Activated CD4-positive, alpha-beta T cell treated with anti-CD3 and anti-CD28 coated beads, Interleukin-2, amount 50 U/mL, for 1 hour (primary cell): ENCODE data around the gene CSK.

Experiments
- DNase-seq: peaks from one replicate; pipeline ENCODE4 v3.0.0-alpha.2; 2020

The CSK gene

DNA sequence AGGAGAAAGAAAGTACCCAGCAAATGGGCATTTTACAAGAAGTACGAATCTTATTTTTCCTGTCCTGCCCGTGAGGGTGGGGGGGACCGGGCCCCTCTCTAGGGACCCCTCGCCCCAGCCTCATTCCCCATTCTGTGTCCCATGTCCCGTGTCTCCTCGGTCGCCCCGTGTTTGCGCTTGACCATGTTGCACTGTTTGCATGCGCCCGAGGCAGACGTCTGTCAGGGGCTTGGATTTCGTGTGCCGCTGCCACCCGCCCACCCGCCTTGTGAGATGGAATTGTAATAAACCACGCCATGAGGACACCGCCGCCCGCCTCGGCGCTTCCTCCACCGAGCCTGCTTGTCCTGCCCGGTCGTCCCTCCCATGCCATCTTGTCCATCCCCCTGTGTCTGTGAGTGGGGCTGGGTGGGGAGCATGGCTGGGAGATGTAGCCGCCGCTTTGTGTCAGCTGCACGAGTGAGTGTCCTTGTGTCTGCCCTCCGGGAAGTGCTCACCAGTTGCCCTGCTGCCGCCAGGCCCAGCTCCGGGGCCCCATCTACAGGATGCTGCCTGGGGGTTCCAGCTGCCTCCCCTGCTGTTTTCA lies 21.1 kb downstream of the CSK start:
- no peak for DNase-seq

DNA sequence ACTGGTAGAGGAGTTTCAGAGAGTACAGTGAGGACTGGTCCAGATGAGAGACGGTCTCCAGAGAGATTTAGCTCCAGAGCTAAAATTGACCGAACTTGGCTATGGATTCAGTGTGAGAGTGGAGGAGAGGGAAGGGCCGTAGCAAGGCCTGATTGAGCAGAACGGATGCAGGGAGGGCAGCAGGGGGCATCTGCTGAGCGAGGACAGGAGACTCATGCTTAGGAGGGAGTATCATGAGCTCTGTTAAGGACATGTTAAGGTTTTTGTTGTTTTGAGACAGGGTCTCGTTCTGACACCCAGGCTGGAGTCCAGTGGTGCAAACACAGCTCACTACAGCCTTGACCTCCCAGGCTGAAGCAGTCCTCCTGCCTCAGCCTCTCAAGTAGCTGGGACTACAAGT lies 23.1 kb downstream of the CSK start:
- no peak for DNase-seq

DNA sequence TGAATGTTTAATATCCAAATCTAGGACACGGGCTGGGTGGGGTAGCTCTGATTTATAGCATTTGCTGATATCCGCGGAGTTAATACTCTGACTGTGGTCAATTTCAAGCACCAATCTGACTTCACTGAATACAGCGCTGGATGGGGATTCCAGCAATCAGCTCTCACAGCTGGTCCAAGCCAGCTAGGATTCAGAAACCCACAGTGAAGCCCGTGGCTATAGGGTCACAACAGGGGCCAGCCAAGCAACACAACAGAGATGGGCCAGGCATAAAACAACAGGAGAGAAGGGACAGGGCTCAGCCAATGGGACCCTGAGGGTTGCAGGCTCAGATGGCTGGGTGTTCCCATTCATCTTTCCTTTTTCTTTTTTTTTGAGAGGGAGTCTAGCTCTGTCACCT lies 25.4 kb downstream of the CSK start:
- no peak for DNase-seq

DNA sequence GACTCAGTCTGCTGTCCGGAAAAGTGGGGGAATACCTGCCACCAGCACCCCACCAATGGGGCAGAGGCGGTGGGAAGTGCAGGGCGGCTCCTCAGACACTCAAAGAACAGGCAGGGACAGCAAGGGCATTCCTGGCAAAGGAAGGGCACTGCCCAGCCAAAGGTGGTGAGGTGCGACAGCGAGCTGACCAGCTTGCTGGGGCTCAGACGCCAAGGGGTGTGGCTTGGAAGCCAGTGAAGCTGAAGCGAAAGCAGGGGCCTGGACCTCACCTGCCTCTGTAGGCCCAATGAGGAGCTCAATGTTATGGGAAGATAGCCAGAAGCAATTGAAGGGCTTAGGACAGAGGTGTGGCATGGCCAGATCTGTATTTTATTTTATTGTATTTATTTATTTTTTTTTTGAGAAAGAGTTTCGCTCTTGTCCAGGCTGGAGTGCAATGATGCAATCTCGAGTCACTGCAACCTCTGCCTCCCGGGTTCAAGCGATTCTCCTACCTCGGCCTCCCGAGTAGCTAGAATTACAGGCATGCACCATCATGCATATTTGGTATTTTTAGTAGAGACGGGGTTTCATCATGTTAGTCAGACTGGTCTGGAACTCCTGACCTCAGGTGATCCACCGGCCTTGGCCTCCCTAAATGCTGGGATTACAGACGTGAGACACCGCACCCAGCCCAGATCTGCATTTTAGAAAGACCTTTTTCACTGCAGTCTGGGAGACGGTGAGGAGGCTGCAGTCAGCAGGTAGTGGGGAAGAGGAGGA lies 26.4 kb downstream of the CSK start:
- no peak for DNase-seq

DNA sequence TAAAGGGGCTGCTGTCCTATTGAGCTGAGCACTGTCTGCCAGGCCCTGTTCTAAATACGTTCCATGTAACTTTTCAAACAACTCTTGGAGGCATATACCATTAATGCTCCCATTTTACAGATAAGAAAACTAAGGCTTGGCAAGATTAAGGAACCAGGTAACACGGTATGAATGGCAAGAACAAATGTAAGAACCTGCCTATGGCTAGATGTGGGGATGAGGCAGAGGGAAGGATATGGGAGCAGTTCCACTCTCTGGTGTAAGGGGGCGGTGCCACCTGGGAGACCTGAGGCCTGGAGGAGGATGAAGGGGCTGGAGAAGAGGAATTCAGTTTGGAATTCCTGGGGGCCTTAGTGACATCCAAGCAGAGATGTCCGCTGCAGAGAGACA lies 27.0 kb downstream of the CSK start:
- DNase-seq: no peak

DNA sequence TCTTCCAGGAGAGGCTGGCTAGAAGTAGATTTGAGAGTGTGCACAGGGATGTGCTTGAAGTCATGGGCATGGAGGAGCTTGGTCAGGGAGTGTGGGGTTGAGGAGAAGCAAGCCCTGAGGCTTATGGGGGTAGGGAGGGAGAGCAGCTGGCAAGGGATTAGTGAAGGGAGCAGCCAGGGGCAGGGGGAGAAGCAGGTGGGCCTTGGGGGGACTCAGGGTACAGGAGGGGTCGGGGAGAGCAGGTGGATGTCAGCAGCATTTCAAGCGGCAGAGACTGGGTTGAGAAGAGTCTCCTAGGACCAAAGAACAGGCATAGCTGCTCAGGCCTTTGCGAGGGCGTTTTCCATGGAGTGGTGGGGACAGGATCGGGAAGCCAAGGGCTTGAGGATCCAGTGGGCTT lies 27.4 kb downstream of the CSK start:
- no peak for DNase-seq

DNA sequence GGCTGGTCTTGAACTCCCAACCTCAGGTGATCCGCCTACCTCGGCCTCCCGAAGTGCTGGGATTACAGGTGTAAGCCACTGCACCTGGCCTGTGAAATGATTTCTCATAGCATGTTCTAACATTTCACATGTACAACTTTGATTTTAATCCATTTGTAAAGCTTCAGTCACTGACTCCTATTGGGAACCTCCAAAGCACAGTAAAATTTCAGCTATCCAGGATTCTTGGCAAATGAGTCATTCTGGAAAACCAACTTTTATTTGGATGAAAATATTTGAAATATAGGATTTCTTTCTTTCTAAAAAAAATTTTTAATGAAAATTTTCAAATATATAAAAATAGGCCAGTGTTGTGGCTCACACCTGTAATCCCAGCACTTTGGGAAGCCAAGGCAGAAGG lies 28.1 kb downstream of the CSK start:
- DNase-seq: no peak

DNA sequence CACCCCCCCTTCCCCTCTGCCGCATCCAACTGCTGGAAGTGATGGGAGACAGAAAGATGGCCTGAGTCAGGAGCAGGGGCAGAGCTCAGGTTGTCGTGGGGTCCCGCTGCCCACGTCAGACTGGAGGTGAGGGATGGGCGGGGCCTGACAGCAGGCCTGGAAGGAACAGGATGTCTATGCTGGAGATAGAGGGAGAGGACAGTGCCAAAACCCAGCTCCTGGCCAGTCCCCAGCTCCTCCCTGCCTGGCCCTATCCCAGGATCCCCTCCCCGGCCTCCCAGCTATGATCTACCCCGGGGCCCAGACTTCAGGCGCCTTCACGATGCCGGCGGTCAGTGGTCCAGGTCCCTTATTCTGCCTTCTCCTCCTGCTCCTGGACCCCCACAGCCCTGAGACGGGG lies 30.7 kb downstream of the CSK start, which contains the start of gene LMAN1L:
LMAN1L (plus strand) TSS at position 303 of the 400 bp plus-strand sequence; CDS start at position 323, 20 bp downstream.
- DNase-seq: no peak

DNA sequence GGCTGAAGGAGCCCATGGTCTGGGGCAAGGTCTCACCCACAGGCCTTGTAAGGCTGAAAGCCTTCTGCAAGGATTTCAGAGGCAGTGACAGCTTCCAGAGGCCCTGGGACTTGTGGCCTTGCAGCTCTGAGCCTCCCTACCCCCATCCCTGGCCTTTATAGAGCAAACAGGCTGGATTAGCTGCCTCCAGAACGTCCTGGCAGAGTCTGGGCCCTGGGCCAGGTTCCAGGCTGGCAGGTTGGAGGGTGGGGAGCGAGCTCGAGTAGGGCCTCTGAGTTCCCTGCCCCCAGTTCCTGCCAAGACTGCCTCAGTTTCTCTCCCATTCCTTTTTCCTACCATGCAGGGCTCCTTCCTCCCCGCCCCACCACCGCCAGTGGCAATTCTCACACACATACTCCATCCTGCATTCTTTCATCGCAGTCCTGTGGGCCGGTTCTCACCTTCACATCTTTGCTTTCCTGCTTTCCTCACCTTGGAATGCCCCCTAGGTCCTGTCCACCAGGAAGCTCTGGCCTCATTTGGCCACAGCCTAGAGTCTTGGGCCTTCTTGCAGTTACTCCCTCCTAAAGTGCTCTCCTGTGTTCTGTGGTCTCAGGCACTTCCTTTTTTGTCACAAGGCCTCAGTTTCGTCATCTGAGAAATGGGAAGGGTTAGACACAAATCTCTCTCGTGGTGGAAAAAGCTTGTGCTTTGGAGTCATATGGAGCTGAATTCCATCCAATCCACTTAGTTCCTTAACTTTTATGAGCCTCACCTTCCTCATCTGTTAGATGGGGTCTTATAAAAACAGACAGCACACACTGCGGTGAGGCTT lies 33.4 kb downstream of the CSK start:
- DNase-seq: no peak

DNA sequence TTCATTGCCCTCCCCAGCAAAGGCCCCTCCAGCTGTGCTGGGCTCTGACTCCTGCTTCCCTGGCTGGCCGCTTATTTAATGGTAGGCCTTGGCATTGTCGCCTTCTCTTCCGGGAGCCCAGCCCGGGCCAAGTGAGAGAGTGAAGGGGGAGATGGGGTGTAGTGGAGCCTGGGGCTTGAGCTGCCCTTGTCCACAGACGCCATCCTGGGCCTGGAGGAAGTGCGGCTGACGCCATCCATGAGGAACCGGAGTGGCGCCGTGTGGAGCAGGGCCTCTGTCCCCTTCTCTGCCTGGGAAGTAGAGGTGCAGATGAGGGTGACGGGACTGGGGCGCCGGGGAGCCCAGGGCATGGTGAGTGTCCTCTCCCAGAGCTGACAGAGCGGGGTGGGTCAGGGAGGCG lies 34.1 kb downstream of the CSK start:
- DNase-seq: no peak

DNA sequence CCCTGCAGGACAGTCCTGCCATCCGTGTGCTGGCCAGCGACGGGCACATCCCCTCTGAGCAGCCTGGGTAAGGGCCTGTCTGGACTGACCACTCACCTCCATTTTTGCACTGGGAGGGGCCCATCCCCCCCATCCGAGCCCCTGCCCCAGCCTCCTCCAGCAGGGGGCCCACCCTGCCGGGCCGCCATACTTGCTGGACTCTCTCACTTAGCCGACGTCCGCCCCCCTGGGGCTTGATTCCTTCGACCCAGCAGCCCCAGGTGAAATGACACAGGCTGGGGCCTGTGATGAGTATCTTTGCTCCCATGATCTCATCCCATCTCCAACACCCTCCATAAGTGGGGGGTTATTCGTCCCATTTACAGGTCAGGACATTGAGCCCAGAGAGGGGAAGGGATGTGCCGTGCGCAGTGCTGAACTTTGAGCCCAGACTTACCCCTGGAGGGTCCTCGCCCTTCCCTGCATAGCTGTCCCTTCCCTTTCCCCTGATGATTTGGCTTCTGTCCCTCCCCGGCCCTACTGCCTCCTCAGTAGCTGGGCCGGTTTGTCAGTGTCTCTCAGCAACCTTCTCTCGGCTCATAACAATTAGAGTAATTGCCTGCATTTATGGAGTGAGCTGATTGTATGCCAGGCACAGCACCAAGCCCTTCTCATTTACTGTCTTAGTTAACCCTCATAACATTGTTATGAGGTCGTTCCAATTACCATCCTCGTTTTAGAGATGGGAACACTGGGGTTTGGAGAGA lies 34.9 kb downstream of the CSK start:
- no peak for DNase-seq

DNA sequence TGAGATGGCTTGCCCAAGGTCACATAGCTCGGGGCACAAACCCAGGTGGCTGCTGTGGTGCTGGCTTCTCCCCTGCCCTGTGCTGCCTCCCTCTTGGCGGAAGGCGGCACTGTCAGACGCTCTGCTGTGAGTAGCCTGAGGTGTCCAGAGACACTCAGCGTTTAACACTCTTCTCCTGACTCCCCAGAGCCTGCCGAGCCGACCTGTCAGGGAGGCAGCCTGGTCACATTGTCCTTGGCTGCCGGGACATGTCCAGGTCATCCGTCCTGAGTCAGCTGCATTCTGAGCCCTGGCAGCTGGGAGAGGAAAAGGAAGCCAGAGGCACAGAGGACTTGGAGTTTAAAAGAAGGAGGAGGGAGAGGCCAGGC lies 35.5 kb downstream of the CSK start:
- DNase-seq: no peak

DNA sequence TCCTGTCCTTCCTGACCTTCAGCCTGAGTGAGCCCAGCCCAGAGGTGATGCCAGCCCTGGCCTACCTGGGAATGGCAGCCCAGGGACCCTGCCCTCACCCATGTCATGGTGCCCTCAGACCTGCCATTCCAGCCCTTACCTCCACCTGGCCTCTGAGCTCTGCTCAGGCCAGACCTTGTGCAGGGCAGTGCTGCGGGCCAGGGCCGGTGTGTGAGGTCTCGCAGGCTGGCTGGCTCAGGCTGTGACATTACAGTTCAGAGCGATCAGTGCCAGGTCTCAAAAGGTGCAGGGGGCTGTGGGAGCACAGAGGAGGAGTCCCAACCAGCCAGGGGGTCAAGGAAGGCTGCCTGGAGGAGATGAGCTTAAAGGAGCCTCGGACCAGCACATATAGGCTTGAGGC lies 38.2 kb downstream of the CSK start:
- DNase-seq: no peak

DNA sequence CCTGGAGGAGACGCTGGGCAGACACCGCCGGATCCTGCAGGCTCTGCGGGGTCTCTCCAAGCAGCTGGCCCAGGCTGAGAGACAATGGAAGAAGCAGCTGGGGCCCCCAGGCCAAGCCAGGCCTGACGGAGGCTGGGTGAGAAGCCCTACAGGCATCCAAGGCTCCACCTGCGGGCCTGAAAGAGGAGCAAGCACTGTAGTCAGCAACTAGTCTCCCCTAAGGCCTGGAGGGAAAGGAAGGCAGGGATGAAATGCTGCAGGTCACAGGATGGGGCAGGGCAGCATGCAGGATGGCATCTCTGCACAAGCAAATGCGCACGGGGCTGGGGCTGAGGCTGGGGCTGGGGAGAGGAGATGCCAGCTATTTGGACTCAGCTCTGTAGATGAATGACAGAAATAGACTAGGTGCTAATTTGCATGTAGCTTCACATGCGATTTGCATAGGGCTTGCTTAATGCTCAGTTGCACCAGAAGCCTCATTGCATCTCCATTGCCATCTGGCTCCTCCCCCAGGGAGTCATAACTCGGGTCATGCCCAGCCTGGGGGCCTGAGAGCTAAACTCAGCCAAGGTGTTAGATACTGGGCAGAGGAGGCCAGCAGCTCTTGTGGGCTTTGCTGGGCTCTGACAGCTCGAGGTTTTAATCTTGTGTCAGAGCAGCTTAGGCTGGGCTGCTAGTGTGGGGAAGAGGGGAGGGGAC lies 39.4 kb downstream of the CSK start:
- DNase-seq: no peak

DNA sequence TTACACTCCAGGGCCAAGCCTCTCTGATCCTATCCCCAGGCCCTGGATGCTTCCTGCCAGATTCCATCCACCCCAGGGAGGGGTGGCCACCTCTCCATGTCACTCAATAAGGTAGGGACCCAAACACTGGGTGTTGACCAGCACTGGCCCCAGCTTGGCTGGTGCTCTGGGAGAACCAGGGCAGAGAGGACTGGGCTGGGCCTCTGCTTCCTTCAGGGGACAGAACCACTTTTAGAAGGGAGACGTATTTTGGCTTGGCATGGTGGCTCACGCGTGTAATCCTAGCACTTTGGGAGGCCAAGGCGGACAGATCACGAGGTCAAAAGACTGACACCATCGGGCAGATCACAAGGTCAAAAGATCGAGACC lies 39.9 kb downstream of the CSK start:
- DNase-seq: no peak

DNA sequence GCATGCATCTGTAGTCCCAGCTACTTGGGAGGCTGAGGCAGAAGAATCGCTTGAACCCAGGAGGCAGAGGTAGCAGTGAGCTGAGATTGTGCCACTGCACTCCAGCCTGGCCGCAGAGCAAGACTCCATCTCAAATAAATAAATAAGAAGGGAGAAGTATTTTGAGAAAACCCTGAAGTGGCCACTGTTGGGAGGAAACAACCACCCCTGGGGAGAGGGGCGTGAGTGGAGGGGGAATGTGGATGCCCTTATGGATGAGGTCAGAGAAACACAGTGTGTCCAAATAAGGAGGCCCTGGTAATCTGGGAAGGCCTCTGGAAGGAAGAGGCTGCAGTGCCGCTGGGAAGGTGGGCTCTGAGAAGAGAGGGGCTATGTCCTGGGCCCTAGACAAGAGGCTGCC lies 40.4 kb downstream of the CSK start:
- DNase-seq: no peak

DNA sequence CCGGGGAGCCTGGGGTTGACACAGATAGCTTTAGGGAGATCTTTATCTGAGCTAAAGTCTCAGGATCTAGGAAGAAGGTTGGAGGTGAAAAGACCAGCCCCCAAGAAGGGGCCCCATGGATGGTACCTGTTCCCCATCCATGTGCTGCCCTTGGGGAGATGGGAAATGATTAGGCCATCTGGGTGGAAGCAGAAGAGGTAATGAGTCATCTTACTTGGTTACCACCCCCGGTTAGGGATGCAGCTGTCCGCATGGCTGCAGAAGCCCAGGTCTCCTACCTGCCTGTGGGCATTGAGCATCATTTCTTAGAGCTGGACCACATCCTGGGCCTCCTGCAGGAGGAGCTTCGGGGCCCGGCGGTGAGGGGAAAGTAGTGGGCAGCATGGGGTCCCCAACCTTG lies 41.4 kb downstream of the CSK start:
- no peak for DNase-seq

DNA sequence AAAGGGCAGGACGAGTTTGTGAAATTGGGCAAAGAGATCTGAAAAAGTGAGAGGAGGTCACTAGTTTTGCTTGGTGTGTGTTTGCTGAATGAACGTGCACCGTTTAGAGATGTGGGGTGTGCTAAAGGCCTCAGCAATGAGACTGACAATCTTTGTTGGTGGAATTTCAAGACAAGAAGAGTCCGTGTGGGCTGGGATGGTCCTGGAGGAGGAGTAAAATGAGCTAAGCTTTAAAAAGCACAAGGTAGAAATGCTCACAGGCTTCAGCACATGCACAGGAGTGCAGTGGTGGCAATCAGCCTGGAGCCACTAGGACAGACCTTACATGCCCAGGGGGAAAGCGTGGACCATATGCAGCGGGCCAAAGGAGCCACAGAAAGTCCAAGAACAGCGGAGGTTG lies 43.1 kb downstream of the CSK start:
- no peak for DNase-seq

DNA sequence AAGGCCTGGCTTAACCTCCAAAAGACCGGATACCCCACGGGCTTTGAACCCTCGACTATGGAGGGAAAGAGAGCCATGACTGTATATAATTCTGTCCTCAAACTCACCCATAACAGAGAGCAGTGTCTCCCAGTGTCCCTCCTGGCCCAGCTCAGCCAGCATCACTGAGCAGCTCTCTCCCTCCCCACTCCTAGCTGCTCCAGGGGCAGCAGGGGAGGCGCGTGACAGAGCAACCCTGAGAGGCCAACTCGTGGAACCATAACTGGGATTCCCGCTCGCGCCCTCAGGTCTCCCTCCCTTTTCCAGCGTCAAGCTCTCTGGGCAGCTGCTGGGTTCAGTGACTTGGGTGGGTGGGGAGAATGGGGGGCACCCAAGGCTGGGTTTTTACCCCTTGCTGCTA lies 44.0 kb downstream of the CSK start:
- no peak for DNase-seq

DNA sequence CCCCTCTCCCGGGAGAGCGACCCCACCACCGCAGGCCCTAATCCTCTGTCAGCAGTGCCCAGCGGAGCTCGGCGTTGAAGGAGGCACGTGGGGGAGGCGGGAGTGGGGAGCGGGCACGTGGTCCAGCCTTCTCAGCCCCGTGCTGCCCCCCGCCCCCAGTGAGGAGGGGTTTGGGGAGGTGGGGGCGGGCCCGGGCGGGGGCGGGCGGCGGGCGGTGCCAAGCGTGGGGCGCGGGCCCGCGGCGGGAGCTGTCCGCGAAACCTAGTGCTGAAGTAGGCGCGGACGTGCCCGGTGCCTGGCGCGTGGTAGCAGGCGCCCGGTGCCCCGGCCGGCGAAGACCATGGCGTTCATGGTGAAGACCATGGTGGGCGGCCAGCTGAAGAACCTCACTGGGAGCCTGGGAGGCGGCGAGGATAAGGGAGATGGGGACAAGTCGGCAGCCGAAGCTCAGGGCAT lies 44.5 kb downstream of the CSK start, which contains the start of gene CPLX3:
CPLX3 (plus strand) TSS at position 264 of the 456 bp plus-strand sequence; CDS start at position 341, 77 bp downstream.
- DNase-seq: peak; percentile 49

DNA sequence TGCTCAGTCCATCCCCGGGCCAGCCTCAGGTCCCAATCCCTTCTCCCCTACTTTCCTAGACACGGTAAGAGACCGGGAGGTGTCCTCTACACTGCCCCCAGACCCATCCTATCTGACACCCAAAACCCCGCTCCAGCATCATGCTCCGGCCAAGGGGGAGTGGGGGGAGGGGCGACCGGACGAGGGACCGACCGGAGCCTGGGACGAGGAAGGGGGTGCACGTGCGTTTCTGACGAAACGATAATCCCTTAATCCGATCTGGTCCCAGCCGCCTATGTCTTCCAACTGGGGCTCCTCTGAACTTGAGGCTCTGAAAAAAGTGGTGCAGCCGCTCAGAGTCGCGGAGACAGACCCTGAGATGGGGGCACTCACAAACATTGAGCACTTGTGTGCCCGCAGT lies 45.0 kb downstream of the CSK start:
- DNase-seq: no peak

DNA sequence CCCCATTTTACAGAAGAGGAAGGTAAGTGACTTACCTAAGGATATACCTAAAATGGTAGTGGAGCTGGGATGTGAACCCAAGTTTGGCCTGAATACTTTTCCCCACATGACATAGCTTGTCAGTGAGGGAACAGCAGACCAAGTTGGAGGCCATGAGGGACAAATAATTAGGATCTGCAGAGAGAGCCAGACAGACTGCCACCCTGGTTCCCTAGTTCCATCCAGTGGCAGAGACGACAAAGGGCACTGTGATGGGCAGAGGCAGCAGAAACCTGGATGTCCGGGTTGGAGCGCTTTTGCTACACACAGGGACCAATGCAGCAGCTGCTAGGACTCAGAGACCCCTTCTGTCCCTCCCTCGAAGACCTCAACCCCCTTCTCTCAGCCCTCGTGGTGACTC lies 45.7 kb downstream of the CSK start:
- DNase-seq: no peak

DNA sequence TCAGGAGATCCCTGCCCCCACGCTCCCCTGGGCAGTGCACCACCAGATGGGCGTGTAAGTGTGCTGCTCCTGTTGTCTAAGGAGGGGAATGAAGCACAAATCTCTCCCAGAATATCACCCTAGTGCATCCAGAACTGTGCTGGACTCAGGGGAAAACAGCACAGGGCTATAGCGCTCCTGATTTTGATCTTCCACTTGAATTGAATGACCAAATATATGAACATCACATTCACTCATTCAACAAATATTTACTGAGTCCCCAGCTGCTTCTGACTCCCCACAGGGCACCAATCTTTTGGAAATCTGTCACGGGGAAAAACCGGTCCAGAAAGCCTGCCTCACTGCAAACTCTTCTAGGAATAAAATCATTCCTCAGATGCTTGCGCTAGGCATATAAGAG lies 47.0 kb downstream of the CSK start:
- DNase-seq: no peak
